Stimulated activated CD4-positive, alpha-beta T cell treated with anti-CD3 and anti-CD28 coated beads, Interleukin-12 subunit alpha, Interleukin-12 subunit beta, amount 100 ng/mL, for 48 hours (primary cell): ENCODE measurements around the gene PCSK6.
"Not testable (repeated sequence)": the region's sequence is repeated elsewhere in the genome, so short reads cannot be mapped to it uniquely, and the experiment has no call there.

Experiments used
- DNase-seq, 3 donors: peaks; one replicate each; pipeline ENCODE4 v3.0.0-alpha.2; 2020; ENCODE audit warnings: low read depth in 2 of 3, low spot score in 1 of 3

Gene PCSK6

DNA sequence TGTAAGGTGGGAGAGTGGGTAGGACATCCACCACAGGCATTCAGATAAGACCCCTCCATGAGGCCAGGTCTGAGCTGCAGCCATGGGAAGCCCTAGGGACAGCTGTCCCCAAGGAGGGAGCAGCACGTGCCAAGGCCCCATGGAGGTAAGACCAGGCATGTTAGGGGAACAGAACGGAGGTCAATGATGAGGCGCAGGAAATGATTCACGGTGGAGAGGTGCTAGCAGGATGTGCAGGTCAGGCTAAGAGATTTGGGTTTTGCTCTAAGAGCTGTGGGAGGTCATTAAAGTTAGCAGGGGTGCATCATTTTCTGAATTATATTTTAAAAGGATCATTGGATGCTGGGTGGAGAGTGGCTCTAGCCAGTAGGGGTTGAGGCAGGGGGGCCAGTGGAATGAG is 128.1 kb downstream of the PCSK6 start:
- no peak for DNase-seq

- DNase-seq, result no peak
Measured at GRCh38 chr15:101359365-101359947, 130.1 kb downstream of the PCSK6 start.

DNA sequence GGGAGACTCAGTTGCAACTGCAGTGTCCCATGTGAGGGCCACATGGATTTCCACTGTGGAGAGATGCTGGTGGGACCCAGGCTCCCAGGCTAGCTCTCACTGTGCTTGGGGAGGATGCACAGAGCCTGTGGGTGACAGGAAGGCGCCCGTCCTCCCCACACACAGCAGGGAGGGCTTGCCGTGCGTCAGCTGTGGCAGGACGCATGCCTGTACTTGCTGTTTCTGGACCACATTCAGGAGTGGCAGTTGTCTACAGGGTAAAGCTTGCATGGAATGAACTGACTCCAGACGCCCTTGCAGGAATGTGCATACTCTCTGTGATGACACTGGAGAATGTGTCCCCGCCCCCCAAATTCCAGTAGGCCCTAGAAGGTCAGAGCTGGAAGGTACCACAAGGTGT is 130.6 kb downstream of the PCSK6 start:
- DNase-seq, result no peak

- DNase-seq, result no peak
Measured at GRCh38 chr15:101357885-101358284, 131.6 kb downstream of the PCSK6 start.

- DNase-seq, result no peak
Measured at GRCh38 chr15:101357333-101357732, 132.2 kb downstream of the PCSK6 start.

DNA sequence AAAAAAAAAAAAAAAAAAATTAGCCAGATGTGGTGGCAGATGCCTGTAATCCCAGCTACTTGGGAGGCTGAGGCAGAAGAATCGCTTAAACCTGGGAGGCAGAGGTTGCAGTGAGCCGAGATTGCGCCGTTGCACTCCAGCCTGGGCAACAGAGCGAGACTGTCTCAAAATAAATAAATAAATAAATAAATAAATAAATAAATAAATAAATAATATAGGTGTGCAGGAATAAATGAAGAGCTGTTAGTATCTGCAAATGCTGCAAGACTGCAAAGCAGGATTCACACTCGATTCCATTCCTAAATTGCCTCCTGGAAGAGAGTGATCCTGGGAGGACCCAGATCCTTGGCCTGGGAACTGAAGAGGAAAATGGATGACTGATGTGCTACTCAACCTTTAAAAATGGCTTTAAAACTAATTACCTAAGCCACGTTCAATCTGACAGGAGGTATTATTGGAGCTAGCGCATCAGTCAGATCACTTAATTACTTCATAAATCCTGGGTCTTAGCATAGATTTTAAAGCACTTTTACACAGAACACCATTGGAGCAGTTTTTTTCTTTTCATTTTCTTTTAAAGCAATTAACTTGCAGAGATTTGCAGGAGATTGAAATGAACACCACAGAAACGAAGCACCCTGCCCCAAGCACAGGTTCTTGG is 132.9 kb downstream of the PCSK6 start:
- DNase-seq, result not testable (repeated sequence)

DNA sequence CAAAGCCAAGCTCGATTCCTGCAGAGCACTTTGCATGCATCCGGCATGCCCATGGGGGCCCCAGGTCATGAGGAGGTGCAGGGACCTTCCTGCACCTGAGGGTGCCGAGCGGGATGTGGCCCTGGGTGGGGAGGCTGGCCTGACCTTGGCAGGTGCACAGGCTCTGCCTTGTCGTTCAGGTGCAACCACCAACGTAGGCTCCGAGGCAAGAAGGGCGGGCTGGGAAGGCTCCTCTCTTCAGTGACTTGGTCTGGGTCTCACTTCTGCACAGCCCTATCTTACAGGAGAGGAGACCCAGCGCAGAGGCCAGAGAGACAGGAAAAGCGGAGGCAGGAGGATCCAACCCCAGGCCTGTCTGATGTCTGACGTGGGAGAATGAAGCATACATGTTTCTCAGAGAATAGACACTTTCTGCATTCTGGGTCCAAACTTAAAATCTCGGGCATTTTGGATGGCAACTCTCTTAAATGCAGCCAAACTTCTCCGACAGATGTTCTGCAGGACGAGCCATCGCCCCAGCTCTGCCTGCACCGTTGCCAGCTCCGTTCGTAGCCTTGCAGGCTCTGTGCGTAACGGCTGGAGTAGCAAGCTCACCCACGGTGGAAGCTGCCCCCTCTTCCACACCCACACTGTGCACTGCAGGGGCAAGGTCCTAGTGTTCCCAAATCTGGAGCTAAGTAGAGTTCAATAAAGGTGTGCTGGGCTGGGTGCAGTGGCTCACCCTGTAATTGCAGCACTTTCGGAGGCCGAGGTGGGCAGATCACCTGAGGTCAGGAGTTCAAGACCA is 133.6 kb downstream of the PCSK6 start:
- DNase-seq, result no peak

DNA sequence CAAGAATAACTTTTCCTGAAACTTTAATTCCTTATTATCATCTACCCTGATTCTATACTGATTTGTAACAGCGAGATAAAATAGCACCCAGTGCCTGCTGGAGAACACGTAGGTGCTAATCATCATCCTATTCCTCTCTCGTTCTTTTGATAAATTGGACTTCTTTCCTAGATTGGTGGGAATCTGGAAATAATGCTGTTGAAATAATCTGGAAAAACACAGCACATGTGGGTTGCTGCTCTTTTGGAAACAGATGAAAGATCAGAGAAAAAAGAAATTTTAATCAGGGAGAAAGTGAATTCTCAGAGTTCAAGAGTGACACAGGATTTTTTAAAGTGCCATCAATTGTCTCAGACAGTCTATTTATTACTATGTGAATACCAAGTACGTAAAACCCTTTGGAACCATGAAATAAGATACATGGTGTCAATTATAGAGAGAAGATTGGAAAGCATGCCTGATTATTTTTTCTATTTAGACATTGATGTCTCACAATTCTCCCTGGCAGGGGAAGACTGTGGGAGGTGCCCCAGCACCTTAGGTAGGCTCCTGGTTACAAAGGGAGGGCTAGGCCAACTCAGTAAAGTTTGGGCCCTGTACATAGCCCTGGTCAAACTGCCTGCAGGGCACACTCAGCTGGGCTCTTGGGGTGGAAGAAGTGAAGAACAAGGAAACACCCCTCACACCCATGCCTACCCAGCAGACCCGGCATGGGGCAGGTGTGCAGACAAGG is 134.4 kb downstream of the PCSK6 start:
- DNase-seq, result no peak

- no peak for DNase-seq
Measured at GRCh38 chr15:101353240-101353639, 136.3 kb downstream of the PCSK6 start.

- DNase-seq, result no peak
Measured at GRCh38 chr15:101351736-101352135, 137.8 kb downstream of the PCSK6 start.

DNA sequence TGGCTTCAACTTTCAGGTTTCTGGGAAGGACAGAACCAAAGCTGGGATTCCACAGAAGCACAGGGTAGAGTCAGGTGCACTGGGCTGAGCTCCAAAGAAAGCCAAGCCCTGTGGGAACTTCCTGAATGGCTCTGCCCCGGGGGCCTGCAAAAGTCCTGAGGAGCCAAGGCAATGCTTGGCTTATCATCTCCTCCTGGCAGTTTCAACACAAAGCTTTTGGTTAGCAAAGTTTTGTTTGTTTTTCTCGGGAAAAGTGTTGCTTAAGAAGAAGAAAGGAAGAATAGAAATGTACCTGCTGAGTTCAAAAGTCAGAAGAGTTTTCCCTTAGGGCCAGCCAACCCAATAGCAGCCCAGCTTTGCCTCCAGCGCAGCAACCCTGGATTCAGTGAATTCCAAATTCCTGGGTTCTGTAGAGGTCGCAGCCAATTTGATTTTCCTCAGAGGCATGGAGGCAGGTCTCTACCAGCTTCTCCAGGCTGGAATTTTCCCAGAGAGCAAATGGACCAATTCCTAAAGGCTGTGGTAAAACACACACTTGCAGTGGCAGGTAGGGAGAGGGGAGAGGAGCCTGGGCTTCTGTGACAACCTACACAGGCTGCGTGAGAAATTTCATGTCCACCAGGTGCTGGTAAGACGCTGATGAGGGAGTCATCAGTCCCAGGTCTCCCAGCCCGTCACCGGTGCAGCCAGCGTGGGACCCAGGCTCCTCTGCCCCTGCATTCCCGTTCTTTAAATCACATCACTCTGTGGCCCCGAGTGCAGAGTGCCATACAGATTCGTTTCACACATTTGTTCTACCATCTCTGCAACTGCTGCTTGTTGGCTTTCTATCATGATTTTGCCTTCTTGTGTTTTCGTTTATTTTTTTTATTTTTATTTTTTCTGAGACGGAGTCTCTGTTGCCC is 140.2 kb downstream of the PCSK6 start:
- no peak for DNase-seq

- no peak for DNase-seq
Measured at GRCh38 chr15:101348643-101349042, 140.9 kb downstream of the PCSK6 start.

- no peak for DNase-seq
Measured at GRCh38 chr15:101348015-101348414, 141.5 kb downstream of the PCSK6 start.

GRCh38 chr15:101347454-101347853 is 142.1 kb downstream of the PCSK6 start:
- DNase-seq, result no peak

DNA sequence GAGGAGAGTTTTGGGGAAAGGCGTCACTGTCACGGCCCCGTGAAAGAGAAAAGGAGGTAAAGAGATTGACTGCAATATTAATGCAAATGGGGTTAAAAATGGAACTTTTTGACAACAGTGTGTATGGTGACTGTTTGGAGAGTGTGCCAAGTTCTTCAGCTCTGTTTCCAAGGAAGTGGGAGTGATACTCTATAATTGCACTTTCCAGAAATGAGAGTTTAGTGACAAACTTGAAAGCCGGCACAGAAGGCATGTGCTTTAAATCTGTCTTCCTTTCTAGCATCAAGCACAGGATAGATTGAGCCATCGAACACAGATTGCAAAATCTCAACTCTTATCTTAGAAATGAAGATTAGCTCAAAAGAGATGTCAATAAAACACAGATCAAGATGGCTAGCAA is 142.6 kb downstream of the PCSK6 start:
- no peak for DNase-seq

DNA sequence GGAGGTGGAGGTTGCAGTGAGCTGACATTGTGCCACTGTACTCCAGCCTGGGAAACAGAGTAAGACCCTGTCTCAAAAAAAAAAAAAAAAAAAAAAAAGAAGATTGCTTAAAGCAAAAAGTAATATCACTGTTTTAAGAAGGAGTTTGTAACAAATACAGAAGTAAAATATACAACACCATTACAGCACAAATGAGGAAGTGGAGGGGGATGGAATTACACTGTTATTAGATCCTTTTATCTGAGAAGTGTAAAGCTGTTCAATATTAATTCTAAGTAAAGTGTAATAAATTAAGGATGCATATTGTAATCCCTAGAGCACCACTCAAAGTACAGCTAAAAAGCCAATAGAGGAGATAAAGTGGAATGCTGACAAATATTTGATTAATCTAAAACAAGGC is 147.5 kb downstream of the PCSK6 start:
- DNase-seq, result no peak

DNA sequence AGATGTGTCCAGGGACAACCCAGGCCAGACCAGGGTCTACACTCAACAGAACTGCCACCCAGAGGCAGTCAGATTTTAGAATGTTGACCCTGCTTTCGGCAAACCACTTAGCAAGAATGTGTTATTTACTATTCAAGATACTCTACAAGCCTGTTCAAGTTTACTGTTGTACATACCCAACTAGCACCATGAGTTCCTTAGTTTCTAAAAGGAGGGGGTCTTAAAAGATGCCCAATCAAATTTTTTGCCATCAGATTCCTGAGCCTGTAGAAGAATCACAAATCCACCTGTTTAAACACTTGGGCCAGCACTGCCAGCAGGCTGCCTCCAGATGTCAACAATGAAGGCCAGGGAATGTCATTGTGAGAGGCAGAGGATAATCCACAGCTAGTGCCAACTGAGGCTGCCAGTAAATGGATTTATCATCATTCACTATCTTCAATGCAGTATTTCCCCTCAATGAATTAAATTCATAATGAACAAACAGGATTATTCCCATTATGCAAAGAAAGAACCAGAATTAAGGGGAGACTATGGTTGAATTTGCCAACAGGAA is 150.9 kb downstream of the PCSK6 start:
- DNase-seq, result no peak

GRCh38 chr15:101337976-101338375 is 151.5 kb downstream of the PCSK6 start:
- DNase-seq, result no peak

- DNase-seq, result peak; percentile 33 to 44 (median 34)
Measured at GRCh38 chr15:101333907-101334789, 155.4 kb downstream of the PCSK6 start.
